ENCODE data around the gene MYO7B. TPM values are rescaled to one million over a fixed set of nuclear protein-coding genes. Genes with fewer than 3 reads are reported as not detected.

MYO7B gene
- total RNA-seq, 2 experiments from 2014 or later, result 0.65 to 1.2 TPM

- peaks cover 14% of the 10 kb centered on the region for H3K4me1 Mint-ChIP-seq (ENCODE audit: low read depth)
- POLR2A ChIA-PET, result interaction anchor here (1.3 kb wide), 1 partner anchor 9 kb away, joined by 3 read pairs; no protein-coding TSS in a partner anchor
- DNase-seq (no peak), ATAC-seq (no peak)
- no peak overlapping the region for H3K4me3 Mint-ChIP-seq
- no peaks in the 10 kb centered on the region for H3K9me3 Mint-ChIP-seq
- H3K36me3 Mint-ChIP-seq (ENCODE audit: low read depth), result no peaks in the 10 kb centered on the region
- TF ChIP-seq, protein P1, sequence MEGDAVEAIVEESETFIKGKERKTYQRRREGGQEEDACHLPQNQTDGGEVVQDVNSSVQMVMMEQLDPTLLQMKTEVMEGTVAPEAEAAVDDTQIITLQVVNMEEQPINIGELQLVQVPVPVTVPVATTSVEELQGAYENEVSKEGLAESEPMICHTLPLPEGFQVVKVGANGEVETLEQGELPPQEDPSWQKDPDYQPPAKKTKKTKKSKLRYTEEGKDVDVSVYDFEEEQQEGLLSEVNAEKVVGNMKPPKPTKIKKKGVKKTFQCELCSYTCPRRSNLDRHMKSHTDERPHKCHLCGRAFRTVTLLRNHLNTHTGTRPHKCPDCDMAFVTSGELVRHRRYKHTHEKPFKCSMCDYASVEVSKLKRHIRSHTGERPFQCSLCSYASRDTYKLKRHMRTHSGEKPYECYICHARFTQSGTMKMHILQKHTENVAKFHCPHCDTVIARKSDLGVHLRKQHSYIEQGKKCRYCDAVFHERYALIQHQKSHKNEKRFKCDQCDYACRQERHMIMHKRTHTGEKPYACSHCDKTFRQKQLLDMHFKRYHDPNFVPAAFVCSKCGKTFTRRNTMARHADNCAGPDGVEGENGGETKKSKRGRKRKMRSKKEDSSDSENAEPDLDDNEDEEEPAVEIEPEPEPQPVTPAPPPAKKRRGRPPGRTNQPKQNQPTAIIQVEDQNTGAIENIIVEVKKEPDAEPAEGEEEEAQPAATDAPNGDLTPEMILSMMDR (IDR thresholded peaks at IDR 0.05), result no peak
- peak overlapping the region; percentile 30 for H3K27ac Mint-ChIP-seq
- intact Hi-C loops (cut with micrococcal nuclease), result no loop called here
- H3K27me3 Mint-ChIP-seq, result no peaks in the 10 kb centered on the region
- CTCF ChIA-PET, result interaction anchor here (5.2 kb wide), 1 partner anchor 55 kb away, joined by 114 read pairs; no protein-coding TSS in a partner anchor
These were observed 111.2 kb downstream of the MYO7B start for GRCh38 chr2:127646487-127647241.

GRCh38 chr2:127647242-127648190, 112.0 kb downstream of the MYO7B start:
- Mint-ChIP-seq H3K4me1 (ENCODE audit: low read depth) (peaks cover 14% of the 10 kb centered on the region), H3K27ac (no peak overlapping the region), H3K36me3 (ENCODE audit: low read depth) (no peaks in the 10 kb centered on the region), H3K4me3 (no peak overlapping the region), H3K9me3 (no peaks in the 10 kb centered on the region), H3K27me3 (no peaks in the 10 kb centered on the region)
- no peak for ATAC-seq
- intact Hi-C loops (cut with micrococcal nuclease), result no loop called here
- TF ChIP-seq, protein P1 (IDR thresholded peaks at IDR 0.05), result no peak
- ChIA-PET CTCF (interaction anchor here (0.9 to 5.2 kb wide), 3 partner anchors 52 to 108 kb away, joined by 3 to 114 read pairs (median 15); no protein-coding TSS in a partner anchor), POLR2A (interaction anchor here (1.3 kb wide), 1 partner anchor 9 kb away, joined by 3 read pairs; no protein-coding TSS in a partner anchor)
- no peak for DNase-seq

DNA sequence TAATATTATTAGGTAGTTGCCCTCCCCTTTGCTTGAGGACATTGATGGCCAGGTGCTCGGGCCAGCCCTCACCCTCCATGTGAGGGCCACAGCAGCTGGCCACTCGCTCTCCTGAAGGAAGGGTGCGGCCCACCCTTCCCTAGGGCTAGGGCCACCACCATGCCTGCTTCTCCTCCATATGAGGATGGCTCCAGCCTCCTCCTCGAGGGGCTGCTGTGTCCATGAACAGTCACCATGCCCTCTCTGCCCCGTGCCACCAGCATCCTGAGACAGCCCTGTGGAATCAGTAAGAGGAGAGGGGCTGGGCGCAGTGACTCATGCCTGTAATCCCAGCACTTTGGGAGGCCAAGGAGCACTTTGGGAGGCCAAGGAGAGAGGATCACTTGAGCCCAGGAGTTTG, 112.8 kb downstream of the MYO7B start:
- Mint-ChIP-seq H3K36me3 (ENCODE audit: low read depth) (no peaks in the 10 kb centered on the region), H3K9me3 (no peaks in the 10 kb centered on the region), H3K4me3 (no peak overlapping the region), H3K27ac (no peak overlapping the region), H3K4me1 (ENCODE audit: low read depth) (peaks cover 14% of the 10 kb centered on the region), H3K27me3 (no peaks in the 10 kb centered on the region)
- TF ChIP-seq, protein P1 (IDR thresholded peaks at IDR 0.05), result no peak
- CTCF ChIA-PET, result interaction anchor here (0.9 to 5.2 kb wide), 4 partner anchors 9 to 109 kb away, joined by 3 to 114 read pairs (median 22); no protein-coding TSS in a partner anchor
- no peak for DNase-seq
- no peak for ATAC-seq
- intact Hi-C loops (cut with micrococcal nuclease), result no loop called here
- POLR2A ChIA-PET, result interaction anchor here (1.2 kb wide), 1 partner anchor 54 kb away, joined by 3 read pairs; no protein-coding TSS in a partner anchor

- ATAC-seq (peak; percentile 20), DNase-seq (no peak)
- Mint-ChIP-seq H3K4me3 (no peak overlapping the region), H3K36me3 (ENCODE audit: low read depth) (no peaks in the 10 kb centered on the region), H3K9me3 (no peaks in the 10 kb centered on the region), H3K27ac (no peak overlapping the region), H3K27me3 (no peaks in the 10 kb centered on the region), H3K4me1 (ENCODE audit: low read depth) (peaks cover 14% of the 10 kb centered on the region)
- POLR2A ChIA-PET, result interaction anchor here (1.2 kb wide), 1 partner anchor 53 kb away, joined by 3 read pairs; no protein-coding TSS in a partner anchor
- TF ChIP-seq, protein P1 (IDR thresholded peaks at IDR 0.05), result no peak
- CTCF ChIA-PET, result interaction anchor here (1.0 to 5.2 kb wide), 14 partner anchors 9 to 209 kb away, joined by 3 to 114 read pairs (median 6); partner anchors contain the start of gene POLR2D
- intact Hi-C loops (cut with micrococcal nuclease), result loop anchor here (1.0 kb wide), 1 partner anchor 58 kb away; no protein-coding TSS in a partner anchor
These were observed 113.7 kb downstream of the MYO7B start for GRCh38 chr2:127649100-127649611.
